NOMO-1 treated with DMSO at 0.1 percent for 48 hours (cell line): Measurements from ENCODE around the gene ICA1L.
"Not testable (repeated sequence)": the region's sequence is repeated elsewhere in the genome, so short reads cannot be mapped to it uniquely, and the experiment has no call there.

ENCODE experiments used
- DNase-seq: peaks from one replicate; lab custom pipeline; 2025; ENCODE audit not compliant: unreplicated experiment; lab: John Stamatoyannopoulos, UW

ICA1L gene

GRCh38 chr2:202871300-202872141 is at the start of gene ICA1L:
ICA1L (minus strand) TSS chr2:202871766; CDS start chr2:202829009, 42,757 bp downstream.
- peak; percentile 43 for DNase-seq

DNA sequence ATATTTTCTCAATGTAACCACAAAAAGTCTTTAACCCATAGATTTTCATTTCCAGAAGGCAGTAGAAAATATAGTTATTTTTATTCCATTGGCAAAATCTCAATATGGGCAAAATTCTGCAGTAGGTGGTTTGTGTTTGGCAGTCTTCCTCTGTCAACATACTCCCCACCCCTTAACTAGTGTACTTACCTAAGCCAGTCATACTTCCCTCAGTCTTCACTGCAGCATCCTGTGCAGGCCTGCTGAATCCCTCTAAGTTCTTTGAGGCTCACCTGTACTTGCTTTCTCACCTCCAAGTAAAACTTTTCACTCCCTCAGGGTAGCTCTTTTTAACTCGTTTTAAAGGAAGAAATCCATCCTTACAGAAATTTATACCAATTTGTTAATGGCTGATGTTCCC is 47.3 kb upstream of the ICA1L start:
- DNase-seq = no peak

DNA sequence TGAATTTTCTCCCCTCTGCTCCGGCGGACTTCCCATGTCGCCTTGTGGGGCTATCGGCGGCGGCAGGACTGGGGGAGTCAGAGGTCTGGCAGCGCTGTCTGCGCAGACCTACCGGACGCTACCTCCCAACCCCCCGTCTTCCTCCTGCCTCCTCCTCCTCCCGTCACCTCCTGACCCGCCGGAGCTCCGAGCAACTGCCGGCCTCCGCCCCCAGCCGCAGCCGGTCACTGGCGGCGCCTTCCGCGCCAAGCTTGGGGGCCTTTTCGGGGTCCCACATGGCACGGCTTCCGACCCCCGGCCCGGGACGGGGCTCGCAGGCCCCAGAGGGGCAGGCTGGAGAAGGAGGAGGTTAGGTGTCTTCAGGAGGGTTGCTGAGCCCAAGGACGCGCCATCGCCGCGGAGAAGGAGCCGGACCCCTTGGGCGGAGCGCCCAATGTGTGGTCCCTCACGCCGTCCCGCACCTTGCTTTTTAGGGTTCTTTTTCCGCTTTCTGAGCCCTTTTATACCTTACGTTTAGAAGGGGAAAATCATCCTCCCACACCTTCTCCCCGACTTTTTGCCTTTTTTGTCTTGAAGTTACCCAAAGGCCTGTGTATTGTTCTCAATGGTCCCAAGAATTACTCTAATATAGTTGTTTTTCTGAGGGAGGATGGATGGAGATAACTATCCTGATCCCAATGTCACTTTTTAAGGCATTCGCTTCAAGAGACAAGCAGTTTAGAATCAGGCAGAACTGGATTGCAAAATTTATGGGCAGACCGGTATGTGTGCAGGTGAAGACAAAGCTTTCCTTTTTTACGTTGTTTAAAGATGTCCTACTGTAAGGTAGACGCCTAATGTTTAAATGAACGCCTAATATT is 41.0 kb upstream of the ICA1L start:
- DNase-seq = not testable (repeated sequence)

GRCh38 chr2:202911512-202912341 is 40.2 kb upstream of the ICA1L start, which contains the start of the genes CARF and WDR12:
CARF (plus strand) TSS chr2:202912275; CDS start chr2:202941903, 29,628 bp downstream.
WDR12 (minus strand) TSS chr2:202911673; CDS start chr2:202911476, 197 bp downstream.
- DNase-seq = peak; percentile 95

- DNase-seq = no peak
Measured at GRCh38 chr2:202911203-202911511, 39.6 kb upstream of the ICA1L start.

DNA sequence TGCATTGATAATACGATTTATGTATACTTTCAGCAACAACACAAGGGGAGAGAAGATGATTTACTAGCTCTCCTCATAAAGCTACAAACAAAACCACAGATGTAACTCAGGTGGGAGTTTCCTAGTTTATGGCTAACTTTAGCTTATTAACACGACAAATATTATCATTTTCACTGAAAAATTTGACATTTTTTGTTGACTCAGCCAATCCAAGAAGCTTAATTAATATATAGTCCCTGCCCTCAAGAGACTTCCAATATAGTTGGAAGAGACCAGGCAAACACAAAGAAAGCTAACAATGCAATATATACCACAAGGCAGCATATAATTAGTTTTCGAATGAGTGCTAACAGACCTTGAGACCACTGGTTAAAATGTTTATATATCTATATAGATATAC is 39.1 kb upstream of the ICA1L start:
- no peak for DNase-seq

DNA sequence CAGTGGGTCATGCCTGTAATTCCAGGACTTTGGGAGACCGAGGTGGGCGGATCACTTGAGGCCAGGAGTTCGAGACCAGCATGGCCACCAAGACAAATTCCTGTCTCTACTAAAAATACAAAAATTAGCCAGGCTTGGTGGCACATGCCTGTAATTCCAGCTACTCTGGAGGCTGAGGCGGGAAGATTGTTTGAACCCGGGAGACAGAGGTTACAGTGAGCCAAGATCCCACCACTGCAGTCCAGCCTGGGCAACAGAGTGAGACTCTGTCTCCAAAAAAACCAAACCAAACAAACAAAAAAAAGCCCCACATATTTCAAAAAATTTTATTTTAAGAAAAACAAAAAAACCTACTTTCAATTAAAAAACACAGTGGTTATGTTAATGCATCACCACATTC is 38.7 kb upstream of the ICA1L start:
- not testable (repeated sequence) for DNase-seq

DNA sequence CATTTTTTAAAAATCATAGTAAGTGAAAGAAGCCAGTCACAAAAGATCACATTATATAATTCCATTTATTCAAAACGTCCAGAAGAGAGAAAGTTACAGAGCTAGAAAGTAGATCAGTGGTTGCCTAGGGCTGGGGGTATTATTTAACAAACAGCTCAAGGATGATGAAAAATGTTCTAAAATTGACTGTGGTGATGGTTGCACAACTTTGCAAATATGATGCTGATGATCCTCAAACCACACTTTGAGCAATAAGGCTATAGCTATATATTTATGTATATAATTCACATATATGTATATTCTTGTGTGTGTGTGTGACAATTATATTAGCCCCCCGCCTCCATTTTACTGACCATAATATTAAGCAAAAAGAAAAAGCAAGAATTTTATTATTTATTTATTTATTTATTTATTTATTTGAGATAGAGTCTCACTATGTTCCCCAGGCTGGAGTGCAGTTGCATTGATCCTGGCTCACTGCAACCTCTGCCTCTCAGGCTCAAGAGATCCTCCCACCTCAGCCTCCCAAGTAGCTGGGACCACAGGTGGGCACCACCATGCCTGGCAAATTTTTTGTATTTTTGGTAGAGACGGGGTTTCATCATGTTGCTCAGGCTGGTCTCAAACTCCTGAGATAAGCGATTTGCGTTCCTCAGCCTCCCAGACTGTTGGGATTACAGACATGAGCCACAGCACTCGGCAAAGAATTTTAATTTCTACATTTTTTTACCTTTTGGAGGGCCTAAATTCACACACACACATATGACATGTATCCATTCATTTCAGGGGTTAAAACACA is 38.0 kb upstream of the ICA1L start:
- DNase-seq = peak; percentile 71

DNA sequence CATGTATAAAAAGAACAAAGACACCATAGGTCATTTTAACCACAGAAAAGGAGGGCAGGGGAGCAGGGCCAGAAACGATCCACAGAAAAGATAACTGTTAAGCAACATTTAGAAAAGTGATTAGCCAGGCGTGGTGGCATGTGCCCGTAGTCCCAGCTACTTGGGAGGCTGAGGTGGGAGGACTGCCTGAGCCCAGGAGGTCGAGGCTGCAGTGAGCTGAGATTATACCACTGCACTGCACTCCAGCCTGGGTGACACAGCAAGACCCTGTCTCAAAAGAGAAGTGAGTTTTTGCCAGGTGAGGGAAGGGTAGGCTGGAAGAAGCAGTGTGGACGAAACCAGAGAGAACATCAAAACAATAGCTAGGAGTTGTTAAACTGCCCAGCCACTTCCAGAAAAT is 36.6 kb upstream of the ICA1L start:
- no peak for DNase-seq

DNA sequence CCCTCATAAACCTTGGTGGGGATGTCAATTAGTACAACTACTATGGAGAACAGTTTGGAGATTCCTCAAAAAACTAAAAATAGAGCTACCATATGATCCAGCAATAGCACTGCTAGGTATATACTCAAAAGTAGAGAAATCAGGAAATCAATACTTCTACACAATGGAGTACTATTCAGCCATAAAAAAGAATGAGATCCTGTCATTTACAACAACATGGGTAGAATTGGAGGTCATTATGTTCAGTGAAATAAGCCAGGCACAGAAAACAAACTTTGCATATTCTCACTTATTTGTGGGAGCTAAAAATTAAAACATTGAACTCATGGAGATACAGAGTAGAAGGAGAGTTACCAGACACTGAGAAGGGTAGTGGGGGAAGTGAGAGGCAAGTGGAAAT is 33.9 kb upstream of the ICA1L start:
- DNase-seq = not testable (repeated sequence)

DNA sequence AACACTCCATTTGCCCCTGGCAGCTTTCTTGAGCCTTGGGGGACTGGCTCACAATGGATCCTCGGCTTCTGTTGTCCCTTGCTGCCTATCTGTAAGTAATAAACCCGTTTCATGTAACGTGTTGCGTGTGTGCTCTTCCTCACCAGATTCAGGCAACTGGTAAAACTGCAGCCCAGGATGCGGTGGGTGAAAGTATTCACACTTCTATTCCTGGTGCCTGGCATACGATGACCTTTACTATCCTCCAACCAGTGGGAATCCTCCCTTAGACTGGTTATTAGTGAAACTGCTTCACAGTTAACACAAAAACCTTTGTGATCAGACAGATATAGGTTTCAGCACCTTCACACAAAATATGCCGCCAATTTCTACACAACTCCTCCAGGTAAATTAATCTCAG is 13.6 kb upstream of the ICA1L start:
- no peak for DNase-seq

DNA sequence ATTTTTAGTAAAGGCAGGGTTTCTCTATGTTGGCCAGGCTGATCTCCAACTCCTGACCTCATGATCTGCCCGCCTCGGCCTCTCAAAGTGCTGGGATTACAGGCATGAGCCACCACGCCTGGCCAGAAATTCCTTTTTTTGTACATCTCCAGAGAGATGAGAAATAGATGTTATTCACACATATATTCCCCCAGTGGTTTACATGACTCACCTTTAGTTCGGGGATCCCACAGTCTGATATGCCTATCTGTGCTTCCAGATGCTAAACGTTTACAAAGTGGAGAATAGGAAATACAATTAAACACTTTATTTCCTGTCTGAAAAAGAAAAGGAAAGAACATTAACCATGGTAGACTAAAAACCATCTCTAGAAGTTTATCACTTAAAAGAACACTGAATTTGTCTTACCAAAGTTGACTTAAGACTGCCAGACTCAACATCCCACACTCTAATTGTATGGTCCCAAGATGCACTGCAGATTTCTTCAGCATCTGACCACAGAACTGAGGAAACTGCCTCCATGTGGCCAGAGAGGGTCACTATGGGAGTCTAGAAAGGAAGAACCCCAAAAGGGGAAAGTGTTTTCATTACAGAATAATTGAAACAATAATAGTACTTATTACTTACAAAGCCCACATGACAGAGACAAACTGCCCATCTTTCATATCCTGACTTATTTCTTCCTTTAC is 12.6 kb upstream of the ICA1L start:
- no peak for DNase-seq

DNA sequence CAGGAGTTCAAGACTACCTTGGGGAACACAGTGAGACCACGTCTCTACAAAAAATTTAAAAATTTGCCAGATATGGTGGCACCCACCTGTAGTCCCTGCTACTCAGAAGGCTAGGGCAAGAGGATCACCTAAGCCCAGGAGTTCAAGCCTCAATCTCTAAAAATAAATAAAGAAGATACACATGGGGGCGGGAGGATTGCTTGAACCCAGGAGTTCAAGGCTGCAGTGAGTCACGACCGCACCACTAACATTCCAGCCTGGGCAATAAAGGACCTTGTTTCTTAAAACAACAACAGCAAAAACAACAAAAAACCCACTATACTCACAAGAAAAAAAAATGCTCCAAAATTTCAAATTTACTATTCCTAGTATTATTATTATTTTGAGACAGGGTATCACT is 10.0 kb upstream of the ICA1L start:
- DNase-seq = no peak

GRCh38 chr2:202877699-202878098 is 6.1 kb upstream of the ICA1L start:
- DNase-seq = no peak

DNA sequence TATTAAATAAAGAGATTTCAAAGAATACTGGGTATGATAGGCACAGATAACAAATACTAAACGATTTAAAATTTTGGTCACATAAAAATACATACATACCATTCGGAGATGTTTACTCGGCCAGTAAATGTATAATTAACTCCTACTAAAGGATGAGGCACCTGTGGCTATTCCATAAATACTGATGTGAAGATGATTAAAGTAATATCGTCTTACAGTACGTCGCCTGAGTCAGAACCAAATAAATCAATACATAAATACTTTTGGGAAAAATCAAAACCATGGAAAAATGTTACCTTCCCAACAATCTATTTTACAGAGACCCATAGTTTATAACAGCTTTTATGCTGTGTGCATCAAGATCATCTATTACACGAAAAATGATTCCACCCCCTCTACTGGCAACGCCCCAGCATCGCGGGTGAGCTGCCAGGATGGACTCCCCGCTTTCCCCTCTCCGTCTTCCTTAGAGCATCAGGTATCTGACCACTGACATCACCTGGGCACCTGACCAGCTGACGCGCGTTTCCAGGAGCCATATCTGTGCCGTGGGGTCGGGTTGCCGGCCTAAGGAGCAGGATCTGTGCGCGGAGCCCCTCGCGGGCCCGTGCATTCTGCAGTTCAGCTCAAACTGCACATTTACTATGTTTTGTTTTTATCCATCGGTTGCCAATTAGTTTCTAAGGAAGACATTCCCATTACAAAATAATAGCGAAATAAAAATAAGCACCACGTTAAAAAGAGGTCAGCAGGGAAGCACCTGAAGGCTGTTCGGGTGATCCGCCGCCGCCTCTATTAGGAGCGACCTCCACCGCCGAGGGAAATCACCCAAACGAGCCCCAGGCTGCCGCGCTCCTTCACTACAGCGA is 901 bp downstream of the ICA1L start:
- DNase-seq = peak; percentile 45

DNA sequence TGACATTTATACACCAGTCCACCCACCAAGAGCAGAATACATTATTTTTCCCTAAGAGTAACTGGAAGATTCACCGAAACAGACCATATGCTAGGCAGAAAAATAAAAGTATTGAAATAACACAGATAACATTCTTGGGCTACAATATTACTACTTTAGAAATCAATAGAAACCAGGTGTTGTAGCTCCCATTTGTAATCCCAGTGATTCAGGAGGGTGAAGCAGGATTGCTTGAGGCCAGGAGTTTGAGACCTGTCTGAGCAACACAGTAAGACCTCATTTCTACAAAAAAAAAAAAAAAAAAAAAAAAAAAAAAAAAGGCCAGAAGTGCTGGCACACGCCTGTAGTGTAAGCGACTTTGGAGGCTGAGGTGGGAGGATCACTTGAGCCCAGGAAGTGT is 9.6 kb downstream of the ICA1L start:
- DNase-seq = no peak

GRCh38 chr2:202858601-202859000 is 13.0 kb downstream of the ICA1L start:
- DNase-seq = no peak

DNA sequence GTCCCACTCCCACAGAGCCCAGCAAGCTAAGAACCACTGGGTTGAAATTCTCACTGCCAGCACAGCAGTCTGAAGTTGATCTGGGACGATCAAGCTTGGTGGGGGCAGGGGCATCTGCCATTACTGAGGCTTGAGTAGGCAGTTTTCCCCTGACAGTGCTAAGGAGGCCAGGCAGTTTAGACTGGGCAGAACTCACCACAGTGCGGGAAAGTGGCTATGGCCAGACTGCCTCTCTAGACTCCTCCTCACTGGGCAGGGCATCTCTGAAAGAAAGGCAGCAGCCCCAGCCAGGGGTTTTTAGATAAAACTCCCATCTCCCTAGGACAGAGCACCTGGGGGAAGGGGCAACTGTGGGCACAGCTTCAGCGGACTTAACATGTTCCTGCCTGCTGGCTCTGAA is 22.2 kb downstream of the ICA1L start:
- DNase-seq = not testable (repeated sequence)

- DNase-seq = peak; percentile 47
Measured at GRCh38 chr2:202848813-202849212, 22.8 kb downstream of the ICA1L start.
